Posterior vena cava (tissue), 2 donors: ENCODE measurements around the gene ABLIM2. TPM values are rescaled to one million over a fixed set of nuclear protein-coding genes. Genes with fewer than 3 reads are reported as not detected.

Source experiments
- DNase-seq: peaks from one replicate; pipeline ENCODE4 v3.0.0-alpha.2; 2020; ENCODE audit warnings: low spot score
- intact Hi-C, 2 donors: fragments of 100-400 bp; cut with DNase I; formaldehyde crosslinking; loops; one replicate each; pipeline versions ENCODE4 v1.14.1 to v1.14.2; 2022 to 2023
- total RNA-seq, 2 donors: library from RNA; stranded (reverse); fragmentation: NEBNext Ultra II Directional; extraction: Animal tissue kit (Norgen Biotek cat#: 25700); gene quantifications; one replicate each; pipeline ENCODE4 v1.2.1, GENCODE V29; 2021
- donor health status: DM: yes; HTN: yes; CAD: no.
- donor health status: DM: yes; HTN: yes; CAD: no.

The ABLIM2 gene
- total RNA-seq, 2 donors from 2014 or later, result 11.7 to 23.8 TPM

DNA sequence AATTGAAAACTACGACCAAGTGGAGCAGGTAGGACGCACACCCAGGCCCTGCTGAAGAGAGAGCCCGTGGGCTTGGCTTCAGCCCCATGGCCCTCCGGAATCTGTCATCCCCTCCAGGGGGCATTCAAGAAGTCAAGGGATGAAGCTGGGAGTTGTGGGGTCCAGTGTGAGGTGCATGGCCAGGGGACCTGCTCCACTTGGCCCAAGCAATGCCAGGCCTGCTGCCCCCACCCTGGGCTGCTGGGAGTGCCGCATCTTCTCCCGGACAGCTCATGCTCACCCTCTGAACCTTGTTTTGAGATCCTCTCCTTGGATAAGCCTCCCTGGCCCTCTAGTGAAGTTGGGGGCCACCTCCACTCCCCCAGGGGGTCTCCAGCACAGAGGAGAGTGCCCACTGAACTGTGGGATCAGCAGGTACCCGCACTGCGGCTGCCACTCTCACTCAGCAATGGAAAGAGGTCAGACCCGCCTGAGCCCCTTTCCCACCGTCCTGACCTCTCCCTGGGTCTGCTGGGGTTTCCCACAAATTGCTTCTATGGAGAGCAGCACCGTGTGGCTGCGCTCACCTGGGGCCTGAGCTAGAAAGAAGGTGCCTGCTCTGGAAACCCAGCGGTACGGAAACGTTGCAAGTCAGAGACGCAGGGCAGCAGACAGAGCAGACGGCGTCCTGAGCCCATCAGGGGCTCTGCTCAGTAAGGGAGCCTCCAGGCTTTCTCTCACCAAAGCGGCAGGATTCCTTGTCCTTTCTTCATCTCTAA is 5.0 kb upstream of the ABLIM2 start:
- intact Hi-C loops, result loop anchor here in 1 of 2 donors (1.0 kb wide), 1 partner anchor 23 kb away; no protein-coding TSS in a partner anchor
- DNase-seq, result no peak

DNA sequence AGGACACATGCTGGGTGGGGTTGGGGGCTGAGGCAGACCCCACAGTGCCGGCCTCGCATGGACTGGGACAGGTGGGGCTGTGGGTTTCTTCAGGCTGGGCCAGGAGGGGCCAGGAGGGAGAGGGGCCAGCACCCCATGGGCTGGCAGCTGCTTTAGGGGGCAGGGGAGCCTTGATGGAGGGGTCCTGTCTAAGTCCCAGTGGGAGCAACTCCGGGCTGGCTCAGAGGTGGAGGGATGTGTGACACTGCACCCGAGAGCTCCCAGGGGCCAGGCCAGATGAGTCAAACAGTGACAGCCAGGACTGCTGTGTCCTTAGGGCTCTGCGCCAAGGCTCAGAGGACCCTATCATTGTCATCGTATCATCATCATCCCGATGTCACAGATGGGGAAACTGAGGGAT is 4.4 kb upstream of the ABLIM2 start:
- intact Hi-C loops, result loop anchor here in 1 of 2 donors (1.0 kb wide), 1 partner anchor 23 kb away; no protein-coding TSS in a partner anchor
- DNase-seq, result no peak

DNA sequence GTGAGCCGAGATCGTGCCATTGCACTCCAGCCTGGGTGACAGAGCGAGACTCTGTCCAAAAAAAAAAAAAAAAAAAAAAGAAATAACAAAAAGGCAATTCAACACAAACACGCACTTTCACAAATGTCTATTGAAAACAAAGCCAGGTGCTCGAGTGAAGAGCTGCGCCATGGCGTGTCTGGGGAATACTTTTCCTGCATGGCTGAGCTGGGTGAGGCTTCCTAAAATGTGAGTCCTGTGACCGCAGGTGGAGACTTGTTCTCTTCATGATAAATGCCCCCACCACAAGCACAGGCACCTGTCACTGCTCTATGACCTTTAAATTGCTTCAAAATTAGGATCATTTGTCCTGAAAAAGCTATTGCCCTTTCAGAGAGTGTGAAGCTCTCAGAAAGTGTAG is 4.0 kb upstream of the ABLIM2 start:
- intact Hi-C loops, result loop anchor here in 1 of 2 donors (1.0 kb wide), 1 partner anchor 24 kb away; no protein-coding TSS in a partner anchor
- no peak for DNase-seq

DNA sequence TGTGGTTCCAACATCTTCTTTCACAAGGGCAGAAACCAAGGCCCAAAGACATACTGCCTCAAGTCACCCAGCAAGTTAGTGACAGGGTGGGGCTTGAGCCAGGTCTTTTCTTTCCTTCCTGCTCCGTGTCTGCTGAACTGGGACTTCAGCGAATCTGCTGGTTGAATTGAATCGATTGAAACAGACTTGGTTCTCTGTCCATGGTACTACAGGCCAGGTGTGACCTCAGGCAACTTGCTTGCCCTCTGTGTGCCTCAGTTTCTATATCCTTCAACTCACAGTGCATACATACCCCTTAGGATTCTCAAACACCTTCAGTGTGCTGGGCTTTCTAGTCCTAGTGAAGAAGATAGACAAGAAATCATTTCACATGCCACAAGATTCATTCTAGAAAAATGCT is 2.0 kb upstream of the ABLIM2 start:
- intact Hi-C loops, result no loop called here
- DNase-seq, result no peak

DNA sequence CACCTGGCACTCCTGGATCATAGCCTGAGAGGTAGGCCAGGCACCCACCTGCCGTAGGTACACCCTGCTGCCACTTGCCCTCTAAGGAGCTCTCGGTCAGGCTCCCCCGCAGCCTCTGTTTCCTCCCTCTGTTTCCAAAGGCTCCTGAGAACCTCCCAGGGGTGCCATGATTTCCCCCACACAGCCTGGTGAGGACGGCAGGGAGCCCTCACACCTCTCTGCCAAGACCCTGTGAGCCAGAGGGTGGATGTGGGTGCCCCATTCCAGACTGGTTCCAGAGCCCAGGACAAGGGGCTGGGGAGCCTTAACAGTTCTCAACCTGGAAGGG is 1.6 kb upstream of the ABLIM2 start:
- intact Hi-C loops, result no loop called here
- no peak for DNase-seq

DNA sequence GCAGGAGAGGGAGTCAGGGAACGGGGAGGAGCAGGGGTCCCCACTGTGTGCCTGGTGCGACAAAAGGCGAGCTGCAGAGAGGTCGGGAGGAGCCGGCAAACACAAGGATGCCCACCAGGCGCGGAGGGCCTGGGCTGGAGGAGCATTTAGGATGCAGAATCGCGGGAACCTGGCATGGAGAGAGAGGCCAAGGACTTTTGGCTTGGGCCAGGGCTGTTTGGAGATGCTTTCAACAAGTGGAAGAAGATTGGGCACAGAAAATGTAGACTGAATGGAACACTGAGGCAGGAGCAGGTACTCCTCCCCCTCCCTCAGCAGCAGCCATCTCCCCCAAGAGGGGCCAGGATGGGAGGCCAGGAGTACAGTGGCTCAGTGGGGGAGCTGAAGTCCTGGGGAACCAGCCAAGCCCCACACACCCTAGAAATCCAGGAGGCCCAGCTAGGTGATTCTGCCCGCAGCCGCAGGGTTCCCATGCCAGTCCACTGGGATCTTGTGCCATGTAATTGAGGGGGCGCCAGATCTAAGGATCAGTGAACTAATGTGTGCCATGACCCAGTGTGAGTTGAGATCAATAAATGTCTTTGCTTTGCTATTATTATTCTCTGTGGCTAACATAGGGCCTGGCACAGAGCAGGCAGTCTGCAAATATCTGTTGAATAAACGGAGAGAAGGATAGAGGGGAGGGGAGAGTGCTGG is 1.1 kb upstream of the ABLIM2 start:
- intact Hi-C loops, result no loop called here
- no peak for DNase-seq

DNA sequence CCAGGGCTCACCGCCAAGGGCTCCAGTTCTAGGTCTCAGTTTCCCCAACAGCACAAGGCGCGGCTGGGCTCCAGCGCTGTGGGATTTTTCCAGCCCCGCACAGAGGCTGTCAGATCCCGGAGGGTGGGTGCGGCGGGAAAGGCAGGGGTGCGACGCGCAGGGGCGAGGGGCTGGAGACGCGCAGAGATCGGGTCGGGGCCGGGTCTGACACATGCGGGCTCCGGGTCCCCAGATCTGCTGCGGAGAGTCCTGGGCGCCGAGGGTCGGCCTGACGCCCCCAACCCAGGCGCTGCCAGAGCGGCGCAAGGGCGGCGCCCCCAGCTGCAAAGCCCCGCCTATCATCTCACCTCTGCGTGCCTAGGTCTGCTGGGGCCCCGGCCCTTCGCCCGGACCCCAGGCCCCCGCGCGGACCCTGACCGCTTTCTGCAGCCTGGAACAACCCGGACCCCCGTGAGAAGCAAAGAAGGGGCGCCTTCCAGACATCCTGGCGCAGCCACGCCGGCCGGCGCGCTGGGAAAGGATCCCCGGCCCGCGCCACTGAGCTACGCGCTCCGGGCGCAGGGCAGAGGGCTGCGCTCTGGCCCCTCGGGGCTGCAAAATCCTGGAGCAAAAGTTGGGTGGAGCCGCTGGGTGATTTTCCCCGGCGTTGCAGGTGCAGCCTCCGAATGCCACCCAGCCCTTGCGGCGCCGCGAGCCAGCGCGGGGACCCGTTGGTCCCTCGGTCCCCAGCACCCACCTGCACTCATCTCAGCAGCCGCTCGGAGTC is 486 bp downstream of the ABLIM2 start:
- intact Hi-C loops, result no loop called here
- DNase-seq, result no peak

DNA sequence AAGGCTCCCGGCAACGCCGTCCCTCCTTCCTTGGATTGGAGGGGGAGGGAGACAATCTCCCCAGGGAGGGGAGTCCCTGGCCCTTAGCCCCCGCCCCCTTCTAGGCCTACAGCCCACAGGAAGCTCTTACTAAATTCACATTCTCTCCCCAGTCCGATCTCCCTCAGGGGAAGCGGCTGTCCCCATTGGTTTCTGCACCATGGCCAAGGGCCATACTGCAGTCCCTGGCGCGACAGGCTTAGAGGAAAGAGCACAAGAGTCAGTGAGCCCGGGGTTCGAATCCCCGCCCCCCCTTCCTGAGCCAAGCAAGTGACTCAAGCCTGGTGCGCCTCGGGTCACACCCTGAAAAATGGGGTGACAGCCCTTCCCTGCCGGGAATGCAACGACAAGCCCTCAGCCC is 1.1 kb downstream of the ABLIM2 start:
- no peak for DNase-seq
- intact Hi-C loops, result no loop called here

DNA sequence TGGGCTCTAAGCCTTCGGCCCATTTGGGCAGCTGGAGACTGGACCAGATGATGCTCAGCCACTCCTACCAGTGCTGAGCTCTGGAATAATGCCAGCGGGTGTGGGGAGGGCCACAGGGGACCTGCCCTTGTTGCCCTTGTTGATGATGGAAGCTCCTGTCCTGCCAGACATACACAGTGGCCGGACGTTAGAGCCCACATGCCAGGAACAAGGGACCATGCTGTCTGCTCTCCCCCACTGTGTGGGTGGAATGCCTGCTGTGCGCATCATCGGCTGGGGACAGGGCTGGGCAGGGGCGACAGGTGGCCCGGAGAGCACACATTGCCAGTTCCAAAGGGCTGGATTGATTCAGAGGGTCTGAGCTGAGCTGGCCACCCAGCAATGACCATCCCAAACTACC is 2.0 kb downstream of the ABLIM2 start:
- DNase-seq, result no peak

DNA sequence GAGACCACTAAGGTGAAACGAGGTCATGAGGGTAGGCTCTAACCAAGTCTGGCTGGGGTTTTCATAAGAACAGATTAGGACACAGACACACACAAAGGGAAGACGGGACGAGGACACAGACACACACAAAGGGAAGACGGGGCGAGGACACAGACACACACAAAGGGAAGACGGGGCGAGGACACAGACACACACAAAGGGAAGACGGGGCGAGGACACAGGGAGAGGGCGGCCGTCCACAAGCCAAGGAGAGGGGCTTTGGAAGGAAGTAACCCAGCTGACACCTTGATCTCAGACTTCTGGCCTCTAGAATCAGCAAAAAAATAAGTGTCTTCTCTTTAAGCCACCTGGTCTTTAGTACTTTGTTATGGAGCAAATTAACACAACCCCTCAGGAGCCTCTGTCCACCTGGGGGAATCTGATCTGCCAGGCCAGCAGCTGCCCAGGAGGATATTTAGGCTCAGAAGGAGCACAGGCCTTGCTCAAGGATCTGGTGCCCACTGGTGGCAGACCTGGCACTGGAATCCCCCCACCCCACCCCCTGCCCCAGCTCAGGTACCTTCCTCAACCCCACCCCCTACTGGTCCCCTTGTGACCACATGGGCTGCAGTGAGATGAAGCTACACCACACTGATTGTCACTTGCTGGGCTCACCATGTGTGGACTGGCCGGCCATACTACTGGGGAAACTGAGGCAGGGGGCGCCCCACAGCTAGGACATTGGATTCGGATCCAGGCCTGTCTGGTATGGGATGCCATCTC is 2.8 kb downstream of the ABLIM2 start:
- intact Hi-C loops, result no loop called here

More for the DNA sequence above, 2.0 kb downstream of the ABLIM2 start:
- intact Hi-C loops, result no loop called here

DNA sequence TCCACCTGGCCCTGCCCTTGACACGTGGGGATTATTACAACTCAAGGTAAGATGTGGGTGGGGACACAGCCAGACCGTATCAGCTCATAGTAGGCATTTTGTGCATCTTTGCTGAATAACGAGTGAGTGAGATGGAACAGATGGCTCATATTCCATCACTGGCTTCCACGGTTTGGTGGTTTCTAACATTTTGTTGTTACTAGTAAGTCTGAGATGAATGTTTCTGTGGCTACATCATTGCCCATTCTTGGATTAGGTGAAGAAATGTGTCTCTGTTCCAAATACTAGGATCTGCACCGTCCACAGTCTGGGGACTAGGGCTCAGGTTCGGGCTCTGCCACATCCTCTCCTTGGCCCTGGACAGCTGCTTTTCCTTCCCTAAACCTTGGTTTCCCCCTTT is 3.6 kb downstream of the ABLIM2 start:
- DNase-seq, result no peak
- intact Hi-C loops, result no loop called here

More for the DNA sequence above, 2.8 kb downstream of the ABLIM2 start:
- DNase-seq, result no peak

DNA sequence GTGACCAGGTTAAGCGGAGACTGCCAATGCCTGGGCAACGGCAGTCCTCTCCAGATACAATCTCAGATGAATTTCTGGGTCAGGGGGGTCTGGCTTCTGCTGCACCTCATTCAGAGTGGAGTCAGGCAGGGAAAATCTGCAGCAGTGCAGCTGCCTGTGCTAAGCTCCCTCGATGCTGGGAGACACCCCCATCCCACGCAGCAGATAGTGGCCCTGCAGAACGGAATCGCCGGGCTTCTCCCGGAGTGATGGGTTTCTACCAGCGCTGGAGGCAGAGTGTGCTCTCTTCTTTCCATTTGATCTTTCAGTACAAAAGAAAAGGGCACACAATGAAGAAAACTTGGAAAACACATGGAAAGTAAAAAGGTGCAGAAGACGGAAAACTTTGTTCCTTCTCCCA is 5.2 kb downstream of the ABLIM2 start:
- intact Hi-C loops, result no loop called here
- DNase-seq, result no peak

DNA sequence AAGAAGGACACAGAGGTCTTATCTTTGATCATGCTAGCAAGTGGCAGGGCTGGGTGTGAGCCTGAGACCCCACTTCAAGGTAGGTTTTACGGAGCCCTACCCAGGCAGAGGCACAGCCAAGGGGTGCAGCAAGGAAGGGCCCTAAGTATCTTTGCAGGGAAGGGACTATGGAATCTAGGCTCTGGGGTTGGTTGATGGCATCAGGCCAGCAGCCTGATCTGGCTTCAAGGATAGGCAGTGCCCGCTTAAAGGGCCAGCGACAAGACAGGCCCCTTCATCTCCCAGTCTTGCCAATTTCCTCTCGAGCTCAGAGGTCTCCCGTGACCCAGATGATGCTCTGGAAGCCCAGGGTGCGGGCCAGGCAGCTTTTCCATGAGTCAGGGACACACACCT is 5.8 kb downstream of the ABLIM2 start:
- intact Hi-C loops, result no loop called here
- no peak for DNase-seq

DNA sequence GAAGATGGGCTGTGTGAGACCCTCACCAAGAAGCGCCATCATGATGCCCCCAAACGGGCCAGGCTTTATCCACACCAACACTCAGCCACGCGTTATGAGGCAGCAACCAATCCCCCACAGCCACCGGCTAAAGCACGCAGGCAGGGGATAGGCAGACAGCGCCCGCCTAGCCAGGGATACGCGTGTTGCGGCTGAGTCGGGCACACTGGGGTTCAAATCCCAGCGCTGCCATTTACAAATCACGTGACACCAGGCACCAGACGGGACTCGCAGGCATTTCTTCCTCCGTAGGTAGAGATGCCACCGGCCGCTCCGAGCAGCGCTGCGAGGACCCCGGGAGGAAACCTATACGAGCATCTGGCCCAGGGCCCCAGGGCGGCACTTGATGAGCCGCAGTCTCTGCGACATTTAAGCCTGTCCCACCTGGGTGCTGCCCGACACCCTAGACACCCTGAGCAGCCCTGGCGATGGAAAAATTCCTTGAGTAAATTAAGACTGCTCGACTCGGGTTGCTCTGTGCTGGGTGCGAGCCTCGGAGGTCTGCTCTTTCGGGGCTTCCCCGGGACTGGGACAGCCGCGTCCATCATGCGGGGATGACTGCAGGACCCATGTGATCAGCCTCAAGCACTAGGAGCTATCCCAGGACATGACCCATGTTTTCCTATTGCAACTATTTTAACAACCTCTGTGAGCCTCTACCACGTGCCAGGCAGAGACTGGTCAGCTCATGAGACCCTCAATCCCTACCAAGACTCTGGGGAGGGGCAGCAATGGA is 6.3 kb downstream of the ABLIM2 start:
- intact Hi-C loops, result no loop called here
- no peak for DNase-seq

DNA sequence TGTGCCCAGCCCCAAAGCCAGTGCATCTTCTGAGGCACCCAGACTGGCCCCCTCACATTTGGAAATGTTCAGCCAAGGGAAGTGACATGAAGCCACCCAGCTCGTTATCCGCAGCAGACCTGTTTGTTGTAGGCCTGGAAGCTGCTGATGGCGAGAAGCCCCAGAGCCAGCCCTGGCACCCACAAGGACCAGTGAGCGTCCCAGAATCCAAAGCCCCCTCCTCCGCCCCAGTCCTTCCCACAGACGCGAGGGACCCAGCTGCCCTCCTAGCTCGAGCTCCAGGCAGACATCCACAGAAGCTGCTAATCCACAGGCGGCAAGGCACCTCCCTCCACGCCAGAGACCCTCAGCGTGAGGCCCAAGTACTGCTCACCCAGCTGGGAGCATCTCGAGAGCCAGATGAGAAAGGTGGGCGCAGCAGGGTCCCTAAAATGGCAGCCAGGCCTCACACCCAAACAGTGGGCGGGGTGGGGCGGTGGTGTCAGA is 7.4 kb downstream of the ABLIM2 start:
- intact Hi-C loops, result no loop called here
- no peak for DNase-seq

DNA sequence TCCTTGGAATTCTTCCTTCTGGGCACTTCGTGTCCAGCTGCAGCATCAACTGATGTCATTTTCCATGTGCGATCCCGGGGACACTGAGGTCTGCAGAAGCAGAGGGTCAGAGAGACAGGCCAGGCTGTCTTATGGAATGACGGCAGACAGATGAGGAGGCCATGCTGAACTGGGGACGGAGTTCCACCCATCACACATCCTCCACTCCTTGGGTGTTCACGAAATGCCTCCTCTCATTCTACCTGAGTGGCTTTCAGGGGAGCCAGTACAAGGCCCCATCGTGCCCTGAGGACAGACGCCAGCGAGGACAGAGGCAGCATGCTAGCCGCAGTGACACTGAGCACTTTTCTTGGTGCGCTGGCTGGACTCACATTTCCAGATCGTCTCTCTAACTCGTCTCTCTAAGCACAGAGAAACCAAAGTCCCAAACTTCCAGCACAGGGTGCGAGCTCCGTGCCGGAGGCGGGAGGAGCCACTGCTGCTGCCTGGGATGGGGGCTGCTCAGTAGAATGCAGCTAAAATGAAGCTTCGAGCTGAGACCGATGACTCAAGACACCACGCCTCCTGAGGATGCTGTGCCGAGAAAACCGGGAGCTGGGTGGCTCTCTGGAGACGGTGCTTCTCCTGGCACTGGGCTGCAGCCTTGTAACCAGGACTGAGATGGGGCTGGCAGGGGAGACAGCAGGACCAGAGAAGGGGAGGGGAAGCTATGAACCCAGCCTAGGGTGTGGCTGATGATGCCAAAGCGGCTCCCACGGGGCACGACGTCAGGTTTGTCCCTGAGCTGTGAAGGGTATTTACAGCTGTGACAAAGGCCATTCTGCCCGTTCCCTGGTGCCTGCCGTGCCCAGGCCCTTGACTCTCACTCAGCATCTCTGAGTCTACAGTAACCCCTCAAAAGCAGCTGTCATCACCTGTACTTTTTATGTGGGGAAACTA is 8.2 kb downstream of the ABLIM2 start:
- DNase-seq, result no peak
- intact Hi-C loops, result no loop called here

DNA sequence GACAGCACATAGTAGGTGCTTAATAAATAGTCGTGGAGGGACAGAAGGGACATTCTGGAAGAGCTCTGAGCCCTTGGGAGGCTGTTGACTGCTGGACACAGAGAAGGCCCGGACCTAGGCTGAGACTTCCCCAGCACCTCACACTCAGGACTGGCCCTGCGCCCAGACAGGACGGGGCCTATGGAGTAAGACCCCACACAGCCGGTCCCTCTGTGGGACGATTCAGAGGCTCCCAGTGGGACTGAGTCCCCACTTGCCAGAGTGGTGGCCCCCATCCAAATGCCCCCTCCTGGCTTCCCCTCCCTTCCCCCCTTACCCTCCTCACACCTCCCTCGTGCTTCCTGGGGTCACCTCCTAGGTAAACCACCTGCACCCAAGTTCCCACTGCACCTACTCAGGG is 8.9 kb downstream of the ABLIM2 start:
- intact Hi-C loops, result no loop called here
- no peak for DNase-seq
